Type B pancreatic cell (in vitro differentiated cells): ENCODE results near the gene PPM1D. TPM values are rescaled to one million over a fixed set of nuclear protein-coding genes. Genes with fewer than 3 reads are reported as not detected.

Source experiments
- DNase-seq: peaks from one replicate; pipeline ENCODE4 v3.0.0; 2021; ENCODE audit warnings: mixed read lengths; ENCODE audit not compliant: unreplicated experiment; ENCODE audit errors: extremely low spot score
- H3K27ac Mint-ChIP-seq: 2 replicates; pipeline ENCODE4 v1.8.0; 2021; ENCODE audit warnings: mild to moderate bottlenecking, mixed read lengths
- H3K27me3 Mint-ChIP-seq: 2 replicates; pipeline ENCODE4 v1.8.0; 2021; ENCODE audit warnings: mixed read lengths
- H3K36me3 Mint-ChIP-seq: 2 replicates; pipeline ENCODE4 v1.8.0; 2021; ENCODE audit warnings: mixed read lengths
- H3K4me1 Mint-ChIP-seq: one replicate; pipeline ENCODE4 v1.8.0; 2021; ENCODE audit warnings: mixed read lengths; ENCODE audit not compliant: unreplicated experiment
- H3K4me3 Mint-ChIP-seq: 2 replicates; pipeline ENCODE4 v1.8.0; 2021; ENCODE audit warnings: mild to moderate bottlenecking, mixed read lengths
- H3K9me3 Mint-ChIP-seq: 2 replicates; pipeline ENCODE4 v1.8.0; 2021; ENCODE audit warnings: mixed read lengths
- CTCF ChIP-seq: fragments of 200-600 bp; sonication (generic); conservative IDR thresholded peaks from 2 replicates; pipeline ENCODE4 v1.5.0; 2021; ENCODE audit warnings: antibody characterized with exemption, mild to moderate bottlenecking
- total RNA-seq: library from RNA; stranded (reverse); gene quantifications from 2 replicates; pipeline ENCODE4 v1.2.1, GENCODE V29; 2021; ENCODE audit warnings: low replicate concordance

PPM1D gene
- total RNA-seq, 1 donor from 2014 or later, result 25.4 TPM

- H3K36me3 Mint-ChIP-seq, result peaks cover 45% of the 10 kb centered on the region
- no peaks in the 10 kb centered on the region for H3K4me1 Mint-ChIP-seq
- no peak for DNase-seq
- H3K4me3 Mint-ChIP-seq, result no peak overlapping the region
- H3K27ac Mint-ChIP-seq, result no peak overlapping the region
- no peaks in the 10 kb centered on the region for H3K9me3 Mint-ChIP-seq
- no peak for TF ChIP-seq CTCF
- H3K27me3 Mint-ChIP-seq, result no peaks in the 10 kb centered on the region
Measured at GRCh38 chr17:60652454-60653247, 52.7 kb downstream of the PPM1D start.

DNA sequence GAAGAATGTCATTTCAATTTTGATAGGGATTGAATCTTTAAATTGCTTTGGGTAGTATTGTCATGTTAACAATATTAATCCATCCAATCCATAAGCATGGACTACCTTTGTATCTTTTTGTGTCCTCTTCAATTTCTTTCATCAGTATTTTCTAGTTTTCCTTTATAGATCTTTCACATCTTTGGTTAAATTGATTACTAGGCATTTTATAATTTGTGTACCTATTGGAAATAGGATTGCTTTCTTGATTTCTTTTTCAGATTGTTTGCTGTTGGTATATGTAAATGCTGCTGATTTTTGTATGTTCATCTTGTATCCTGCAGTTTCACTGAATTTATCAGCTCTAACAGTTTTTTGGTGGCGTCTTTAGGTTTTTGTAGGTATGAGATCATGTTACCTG is 53.6 kb downstream of the PPM1D start:
- no peak for TF ChIP-seq CTCF
- Mint-ChIP-seq H3K36me3 (peaks cover 41% of the 10 kb centered on the region), H3K4me3 (no peak overlapping the region), H3K9me3 (no peaks in the 10 kb centered on the region), H3K27ac (no peak overlapping the region), H3K27me3 (no peaks in the 10 kb centered on the region), H3K4me1 (no peaks in the 10 kb centered on the region)
- DNase-seq, result no peak

GRCh38 chr17:60656499-60656898 is 56.5 kb downstream of the PPM1D start:
- H3K27me3 Mint-ChIP-seq, result no peaks in the 10 kb centered on the region
- DNase-seq, result no peak
- no peak overlapping the region for H3K27ac Mint-ChIP-seq
- H3K36me3 Mint-ChIP-seq, result peaks cover 31% of the 10 kb centered on the region
- H3K4me3 Mint-ChIP-seq, result no peak overlapping the region
- no peaks in the 10 kb centered on the region for H3K4me1 Mint-ChIP-seq
- H3K9me3 Mint-ChIP-seq, result no peaks in the 10 kb centered on the region
- no peak for TF ChIP-seq CTCF

- no peak for DNase-seq
- H3K4me1 Mint-ChIP-seq, result no peaks in the 10 kb centered on the region
- H3K36me3 Mint-ChIP-seq, result peaks cover 13% of the 10 kb centered on the region
- no peak overlapping the region for H3K4me3 Mint-ChIP-seq
- H3K27ac Mint-ChIP-seq, result no peak overlapping the region
- no peak for TF ChIP-seq CTCF
- H3K27me3 Mint-ChIP-seq, result no peaks in the 10 kb centered on the region
- no peaks in the 10 kb centered on the region for H3K9me3 Mint-ChIP-seq
Measured at GRCh38 chr17:60659156-60659555, 59.2 kb downstream of the PPM1D start.

- Mint-ChIP-seq H3K27me3 (no peaks in the 10 kb centered on the region), H3K4me1 (no peaks in the 10 kb centered on the region), H3K4me3 (no peak overlapping the region), H3K9me3 (no peaks in the 10 kb centered on the region), H3K36me3 (peaks cover 16% of the 10 kb centered on the region), H3K27ac (no peak overlapping the region)
- no peak for DNase-seq
- TF ChIP-seq CTCF, result no peak
Measured at GRCh38 chr17:60661489-60661888, 61.5 kb downstream of the PPM1D start.

GRCh38 chr17:60664022-60664421 is 64.0 kb downstream of the PPM1D start:
- DNase-seq, result no peak
- Mint-ChIP-seq H3K4me1 (no peaks in the 10 kb centered on the region), H3K27ac (no peak overlapping the region), H3K4me3 (no peak overlapping the region), H3K27me3 (no peaks in the 10 kb centered on the region), H3K36me3 (peaks cover 11% of the 10 kb centered on the region), H3K9me3 (no peaks in the 10 kb centered on the region)
- TF ChIP-seq CTCF, result no peak
